T-cell (primary cell): ENCODE measurements around the gene CLSTN2. TPM values are rescaled to one million over a fixed set of nuclear protein-coding genes. Genes with fewer than 3 reads are reported as not detected.

ENCODE experiments used
- ATAC-seq, 4 experiments: fragments of 200-7000 bp in 3 of 4; fragments of 150-1000 bp in 1 of 4; cut with Tn5 transposase; replicated peaks in 1 of 4; 1 replicate in 3 of 4; 2 replicates in 1 of 4; pipeline ENCODE4 v1.10.0; 2021; ENCODE audit warnings: moderate library complexity in 3 of 4, mild to moderate bottlenecking in 2 of 4, moderate number of reproducible peaks in 1 of 4
- CTCF ChIA-PET, 2 donors: fragments of 300-600 bp; sonication (Branson Sonifier 250); formaldehyde crosslinking; loops; one replicate each; lab custom pipeline; 2022; ENCODE audit warnings: antibody characterized with exemption in 2 of 2; lab: Charles Lee
- POLR2A ChIA-PET, 2 donors: fragments of 300-600 bp; sonication (Branson Sonifier 250); formaldehyde crosslinking; loops; one replicate each; lab custom pipeline; 2022; ENCODE audit warnings: antibody characterized with exemption in 2 of 2; lab: Charles Lee
- DNase-seq, 35 experiments: peaks; one replicate each; pipeline versions ENCODE4 v3.0.0 to v3.0.0-alpha.2; 2013 to 2023
- H3K27ac ChIP-seq: one replicate; pipeline ENCODE4 v1.5.1; 2013; ENCODE audit warnings: low read length
- H3K27me3 ChIP-seq, 2 experiments: replicated peaks in 1 of 2; 1 replicate in 1 of 2; 2 replicates in 1 of 2; pipeline versions ENCODE4 v1.6.1 to v1.7.0; 2013; ENCODE audit warnings: low read length in 1 of 2, mixed read lengths in 1 of 2; ENCODE audit not compliant: control insufficient read depth in 2 of 2, insufficient read depth in 2 of 2; ENCODE audit errors: extremely low read depth in 1 of 2
- H3K36me3 ChIP-seq, 2 donors: 1 replicate in 1 of 2; 2 replicates in 1 of 2; pipeline versions ENCODE4 v1.6.1 to v1.7.0; 2013; ENCODE audit warnings: low read length in 1 of 2; ENCODE audit not compliant: control insufficient read depth in 2 of 2, insufficient read depth in 1 of 2; ENCODE audit errors: extremely low read depth in 1 of 2
- H3K4me1 ChIP-seq, 2 experiments: 1 replicate in 1 of 2; 2 replicates in 1 of 2; pipeline versions ENCODE4 v1.6.1 to v1.7.0; 2013; ENCODE audit warnings: low read length in 2 of 2, mixed read lengths in 1 of 2; ENCODE audit not compliant: insufficient read depth in 2 of 2, control insufficient read depth in 1 of 2; ENCODE audit errors: extremely low read depth in 1 of 2
- H3K4me3 ChIP-seq, 2 donors: 1 replicate in 1 of 2; 2 replicates in 1 of 2; pipeline versions ENCODE4 v1.5.1 to v1.7.0; 2013; ENCODE audit warnings: mild to moderate bottlenecking in 2 of 2, low read length in 1 of 2, moderate library complexity in 1 of 2; ENCODE audit not compliant: control insufficient read depth in 1 of 2; ENCODE audit errors: extremely low read depth in 1 of 2
- H3K9me3 ChIP-seq: 2 replicates; pipeline ENCODE4 v1.7.0; 2013
- H3K27ac Mint-ChIP-seq, 2 donors: one replicate each; pipeline ENCODE4 v1.8.0; 2020 to 2021; ENCODE audit warnings: mild to moderate bottlenecking in 2 of 2, mixed read lengths in 2 of 2
- H3K27me3 Mint-ChIP-seq, 2 donors: one replicate each; pipeline ENCODE4 v1.8.0; 2021 to 2022; ENCODE audit warnings: mixed read lengths in 2 of 2
- H3K36me3 Mint-ChIP-seq: one replicate; pipeline ENCODE4 v1.8.0; 2021; ENCODE audit warnings: mixed read lengths
- H3K4me1 Mint-ChIP-seq, 3 donors: one replicate each; pipeline ENCODE4 v1.8.0; 2020 to 2022; ENCODE audit warnings: mixed read lengths in 3 of 3, mild to moderate bottlenecking in 1 of 3
- H3K4me3 Mint-ChIP-seq, 3 donors: one replicate each; pipeline ENCODE4 v1.8.0; 2020 to 2022; ENCODE audit warnings: mild to moderate bottlenecking in 3 of 3, mixed read lengths in 3 of 3, moderate library complexity in 3 of 3
- H3K9me3 Mint-ChIP-seq, 3 donors: one replicate each; pipeline ENCODE4 v1.8.0; 2020 to 2022; ENCODE audit warnings: mixed read lengths in 3 of 3
- WGBS: methylation state at CpG from one replicate; pipeline ENCODE4 v1.1.5; 2013; ENCODE audit warnings: missing lambda C conversion rate; ENCODE audit not compliant: insufficient coverage; 5-methylcytosine and 5-hydroxymethylcytosine counted together
- total RNA-seq, 35 experiments: library from RNA in 6 of 35; stranded (reverse) in 6 of 35; fragments of 120-200 nt in 1 of 35; gene quantifications; one replicate each; pipeline versions ENCODE4 v1.2.1 to v1.2.4 and lab custom pipeline; 2013 to 2026

CLSTN2 gene
- total RNA-seq, 5 donors from 2014 or later (not counting 1 experiment from before 2014, with no cell fraction given): under 0.01 to 0.12 (median 0.03) TPM; not detected in 2

DNA sequence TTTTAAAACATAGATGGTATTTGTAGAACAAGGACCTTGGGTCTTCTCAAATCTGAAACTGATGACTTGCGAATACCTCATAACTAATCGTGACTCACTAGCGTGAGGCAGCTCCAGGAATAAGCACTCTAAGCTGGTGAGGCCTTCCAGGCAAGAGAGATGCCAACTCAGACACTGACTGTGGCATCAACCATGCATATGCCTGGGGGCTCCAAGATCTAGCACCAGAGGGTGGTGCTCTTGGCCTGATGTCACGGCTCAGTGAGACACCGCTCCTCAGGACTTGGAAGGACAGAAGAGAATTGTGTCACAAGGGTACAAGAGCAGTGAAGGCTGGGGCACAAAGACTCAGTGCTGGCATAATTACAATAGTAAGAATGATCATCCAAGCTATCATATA lies 617.9 kb downstream of the CLSTN2 start:
- POLR2A ChIA-PET: no interaction called here

DNA sequence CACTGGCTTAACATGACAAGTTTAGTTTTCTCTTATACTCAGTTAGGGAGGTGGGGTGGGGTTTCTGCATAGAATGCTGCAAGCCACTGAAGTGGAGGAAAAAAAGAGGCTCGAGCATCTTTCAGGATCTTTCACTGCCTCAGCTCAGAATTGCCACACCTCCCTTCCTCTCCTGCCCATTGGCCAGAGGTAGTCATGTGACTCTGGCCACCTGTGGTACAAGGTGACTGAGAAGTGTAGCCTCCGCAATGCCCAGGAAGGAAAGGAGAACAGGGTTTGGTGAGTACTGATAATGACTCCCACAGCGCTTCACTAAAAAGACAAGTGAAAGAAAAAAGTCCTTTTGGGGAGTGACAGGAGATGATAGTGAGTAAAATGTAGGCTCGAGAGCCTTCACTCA lies 618.6 kb downstream of the CLSTN2 start:
- Mint-ChIP-seq H3K9me3 (peaks cover 0 to 3% (median 0%) of the 10 kb centered on the region in 3 donors), H3K36me3 (no peaks in the 10 kb centered on the region), H3K4me1 (no peaks in the 10 kb centered on the region), H3K27ac (no peak overlapping the region), H3K27me3 (peaks cover 0 to 11% of the 10 kb centered on the region in 2 donors), H3K4me3 (no peak overlapping the region)
- ATAC-seq: no peak
- ChIA-PET CTCF (no interaction called here), POLR2A (no interaction called here)
- DNase-seq: no peak
- Histone ChIP-seq H3K27ac (no peak overlapping the region), H3K4me3 (no peak overlapping the region), H3K9me3 (no peaks in the 10 kb centered on the region), H3K36me3 (no peaks in the 10 kb centered on the region), H3K27me3 (peaks cover 0 to 4% of the 10 kb centered on the region in 2 experiments), H3K4me1 (no peaks in the 10 kb centered on the region)
- WGBS: 86% methylated on average over 1 of the region's 4 CpGs

More for the DNA sequence above, 617.9 kb downstream of the CLSTN2 start:
- 90% methylated on average over 2 of the region's 5 CpGs for WGBS
- no peak for ATAC-seq
- Mint-ChIP-seq H3K36me3 (no peaks in the 10 kb centered on the region), H3K27me3 (peaks cover 0 to 10% of the 10 kb centered on the region in 2 donors), H3K4me3 (no peak overlapping the region), H3K9me3 (peaks cover 0 to 3% (median 0%) of the 10 kb centered on the region in 3 donors), H3K27ac (no peak overlapping the region), H3K4me1 (no peaks in the 10 kb centered on the region)
- H3K27ac ChIP-seq: no peak overlapping the region
- CTCF ChIA-PET: no interaction called here
- no peaks in the 10 kb centered on the region for H3K9me3 ChIP-seq
- DNase-seq: no peak
- H3K36me3 ChIP-seq: no peaks in the 10 kb centered on the region
- H3K4me3 ChIP-seq: no peak overlapping the region
- H3K27me3 ChIP-seq: peaks cover 0 to 4% of the 10 kb centered on the region in 2 experiments
- H3K4me1 ChIP-seq: no peaks in the 10 kb centered on the region

- CTCF ChIA-PET: no interaction called here
Measured at GRCh38 chr3:140555666-140556065, 620.7 kb downstream of the CLSTN2 start.

DNA sequence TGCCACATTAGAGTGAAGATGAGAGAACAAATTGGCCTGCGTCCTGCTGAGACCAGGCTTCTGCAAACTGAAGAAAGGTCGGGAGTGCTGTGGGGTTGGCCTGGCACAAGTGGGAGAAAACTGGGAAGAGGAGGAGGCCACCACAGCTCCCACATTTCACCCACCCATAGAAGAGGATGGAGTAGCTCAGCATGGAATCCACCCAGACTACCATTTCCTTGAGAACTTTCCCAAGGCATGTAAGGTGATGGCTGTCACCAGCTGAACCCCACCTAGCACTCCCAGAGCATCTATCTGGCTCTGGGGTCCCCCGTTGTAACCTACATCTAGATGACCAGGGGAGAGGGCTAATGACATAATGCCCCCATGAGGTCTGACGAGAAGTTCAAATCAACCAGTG lies 622.5 kb downstream of the CLSTN2 start:
- H3K36me3 ChIP-seq: no peaks in the 10 kb centered on the region
- Mint-ChIP-seq H3K27me3 (peaks cover 5 to 11% of the 10 kb centered on the region in 2 donors), H3K4me3 (no peak overlapping the region), H3K9me3 (peaks cover 0 to 3% (median 0%) of the 10 kb centered on the region in 3 donors), H3K27ac (no peak overlapping the region), H3K36me3 (no peaks in the 10 kb centered on the region), H3K4me1 (no peaks in the 10 kb centered on the region)
- ATAC-seq (no peak), DNase-seq (no peak)
- H3K4me3 ChIP-seq: no peak overlapping the region
- peaks cover 0 to 6% of the 10 kb centered on the region in 2 experiments for H3K27me3 ChIP-seq
- no peaks in the 10 kb centered on the region for H3K9me3 ChIP-seq
- no peak overlapping the region for H3K27ac ChIP-seq
- POLR2A ChIA-PET: no interaction called here
- CTCF ChIA-PET: no interaction called here
- no CpG with 5 or more reads among the region's 4 CpGs for WGBS
- H3K4me1 ChIP-seq: no peaks in the 10 kb centered on the region

More at GRCh38 chr3:140555666-140556065, 620.7 kb downstream of the CLSTN2 start:
- Histone ChIP-seq H3K4me3 (no peak overlapping the region), H3K27me3 (peaks cover 0 to 9% of the 10 kb centered on the region in 2 experiments), H3K27ac (no peak overlapping the region), H3K9me3 (no peaks in the 10 kb centered on the region), H3K36me3 (no peaks in the 10 kb centered on the region), H3K4me1 (no peaks in the 10 kb centered on the region)
- H3K4me3 Mint-ChIP-seq: no peak overlapping the region
- H3K4me1 Mint-ChIP-seq: no peaks in the 10 kb centered on the region
- WGBS: 100% methylated on average over 2 of the region's 3 CpGs
- no peak for DNase-seq
- ATAC-seq: no peak
- POLR2A ChIA-PET: no interaction called here
- peaks cover 5 to 11% of the 10 kb centered on the region in 2 donors for H3K27me3 Mint-ChIP-seq
- no peak overlapping the region for H3K27ac Mint-ChIP-seq
- peaks cover 0 to 3% (median 0%) of the 10 kb centered on the region in 3 donors for H3K9me3 Mint-ChIP-seq
- no peaks in the 10 kb centered on the region for H3K36me3 Mint-ChIP-seq

- H3K36me3 Mint-ChIP-seq: no peaks in the 10 kb centered on the region
- Histone ChIP-seq H3K36me3 (no peaks in the 10 kb centered on the region), H3K27ac (no peak overlapping the region), H3K9me3 (no peaks in the 10 kb centered on the region), H3K4me1 (no peaks in the 10 kb centered on the region), H3K27me3 (peaks cover 0 to 6% of the 10 kb centered on the region in 2 experiments), H3K4me3 (no peak overlapping the region)
- CTCF ChIA-PET: interaction anchor here in 1 of 2 donors (1.2 kb wide), 1 partner anchor 30 kb away, joined by 4 read pairs; no protein-coding TSS in a partner anchor
- ATAC-seq (no peak), DNase-seq (no peak)
- no peak overlapping the region for H3K4me3 Mint-ChIP-seq
- WGBS: no CpG with 5 or more reads among the region's 4 CpGs
- H3K4me1 Mint-ChIP-seq: no peaks in the 10 kb centered on the region
- peaks cover 0 to 3% (median 0%) of the 10 kb centered on the region in 3 donors for H3K9me3 Mint-ChIP-seq
- no peak overlapping the region for H3K27ac Mint-ChIP-seq
- H3K27me3 Mint-ChIP-seq: peaks cover 5 to 7% of the 10 kb centered on the region in 2 donors
- POLR2A ChIA-PET: no interaction called here
Measured at GRCh38 chr3:140559546-140559945, 624.6 kb downstream of the CLSTN2 start.

DNA sequence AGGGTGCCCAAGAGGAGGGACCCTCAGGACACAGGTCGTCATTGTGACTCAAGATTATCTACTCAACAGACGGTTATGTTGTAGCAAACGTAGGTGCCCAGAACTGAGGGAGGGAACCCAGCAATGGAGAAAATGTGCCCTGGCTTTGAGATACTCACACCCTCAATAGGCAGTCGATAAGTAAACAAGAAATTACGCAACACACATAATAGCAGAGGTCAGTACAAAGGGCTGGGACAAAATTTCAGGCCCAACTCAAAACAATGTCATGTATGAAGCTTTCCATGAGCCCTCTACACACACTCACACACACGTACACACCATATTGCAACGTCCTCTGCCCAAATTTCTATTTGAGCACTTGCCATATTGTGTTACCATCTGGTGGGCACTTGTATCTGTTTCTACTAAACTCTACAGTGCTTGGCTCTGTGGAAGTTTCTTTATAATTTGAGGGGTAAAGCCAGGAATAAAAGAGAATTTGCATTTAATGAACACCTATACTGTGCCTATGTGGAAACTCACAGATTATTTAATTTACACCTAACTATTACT lies 628.3 kb downstream of the CLSTN2 start:
- no peak for DNase-seq
- ChIA-PET CTCF (no interaction called here), POLR2A (no interaction called here)
- 100% methylated on average over 2 of the region's 7 CpGs for WGBS
- no peak overlapping the region for H3K4me3 Mint-ChIP-seq
- H3K27ac Mint-ChIP-seq: no peak overlapping the region
- Histone ChIP-seq H3K36me3 (no peaks in the 10 kb centered on the region), H3K4me1 (no peaks in the 10 kb centered on the region), H3K27me3 (peaks cover 0 to 9% of the 10 kb centered on the region in 2 experiments), H3K4me3 (no peak overlapping the region), H3K27ac (no peak overlapping the region), H3K9me3 (no peaks in the 10 kb centered on the region)
- H3K36me3 Mint-ChIP-seq: no peaks in the 10 kb centered on the region
- no peak for ATAC-seq
- H3K9me3 Mint-ChIP-seq: no peaks in the 10 kb centered on the region
- peaks cover 0 to 8% of the 10 kb centered on the region in 2 donors for H3K27me3 Mint-ChIP-seq
- H3K4me1 Mint-ChIP-seq: no peaks in the 10 kb centered on the region
